PFSK-1 (cell line): ENCODE results near the gene UBE2L3.

Experiments used
- FOXP2 ChIP-seq: optimal IDR thresholded peaks from 2 replicates; pipeline ENCODE3; 2011; ENCODE audit warnings: borderline replicate concordance, control low read depth, inconsistent platforms; ENCODE audit not compliant: insufficient read depth; ENCODE audit errors: extremely low read length, extremely low read depth
- POLR2AphosphoS5 ChIP-seq: IDR thresholded peaks from 2 replicates; pipeline ENCODE4 v1.6.1; 2012; ENCODE audit warnings: low read depth, mild to moderate bottlenecking, control low read depth, low read length, moderate library complexity
- SIN3A ChIP-seq: IDR thresholded peaks from 2 replicates; pipeline ENCODE4 v1.6.1; 2012; ENCODE audit warnings: mild to moderate bottlenecking, low read length, moderate library complexity, borderline replicate concordance; ENCODE audit not compliant: insufficient read depth
- TAF1 ChIP-seq: IDR thresholded peaks from 2 replicates; pipeline ENCODE4 v1.6.1; 2012; ENCODE audit warnings: low read length, control low read depth, borderline replicate concordance; ENCODE audit not compliant: insufficient read depth
- TF ChIP-seq, protein P1 (sequence below), 2 experiments: IDR thresholded peaks; 2 replicates each; pipeline versions ENCODE4 v1.6.1 to v1.8.0; 2011 to 2012; ENCODE audit warnings: low read depth in 2 of 2, low read length in 2 of 2, control low read depth in 1 of 2, inconsistent platforms in 1 of 2, mild to moderate bottlenecking in 1 of 2, moderate library complexity in 1 of 2; ENCODE audit not compliant: insufficient read depth in 1 of 2

The UBE2L3 gene

DNA sequence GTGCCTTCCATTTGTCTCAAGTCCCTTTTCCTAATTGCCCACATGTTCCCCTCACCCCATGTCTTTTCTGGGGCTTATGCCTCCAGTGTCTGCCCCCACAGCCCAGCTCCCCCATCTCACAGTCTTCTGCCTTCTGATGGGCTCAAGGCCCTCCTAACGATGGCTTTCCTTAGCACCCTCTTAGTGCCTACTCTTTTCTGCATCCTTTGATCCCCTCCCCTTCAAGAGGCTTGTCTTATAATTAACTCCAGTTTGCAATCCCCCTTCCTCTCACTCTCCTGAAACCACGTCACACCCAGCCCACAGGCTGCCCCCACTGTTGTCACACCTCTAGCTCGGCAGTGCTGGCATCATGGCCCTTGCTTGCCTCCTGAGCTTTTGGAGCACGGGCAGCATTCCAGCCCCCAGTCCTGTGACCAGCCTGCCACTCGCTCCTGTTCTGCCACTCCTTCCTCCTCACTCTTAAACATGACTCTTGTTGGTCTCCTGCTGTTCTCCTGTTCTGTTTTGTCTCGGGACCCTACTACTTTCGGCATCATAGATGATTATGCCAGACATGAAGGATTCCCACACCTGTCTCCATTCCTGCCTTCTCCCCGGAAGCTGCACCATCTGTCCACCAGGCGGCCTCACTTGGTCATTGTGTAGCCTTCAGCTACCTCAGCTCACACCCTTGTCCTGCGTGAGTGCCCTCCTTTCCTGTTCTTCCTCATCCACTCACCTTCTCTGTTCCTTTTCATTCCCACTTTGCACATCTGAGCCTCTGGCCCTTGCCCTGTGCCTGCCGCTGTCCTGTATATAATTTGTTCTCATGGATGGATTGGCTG, 26.1 kb downstream of the UBE2L3 start:
- TF ChIP-seq, protein P1, sequence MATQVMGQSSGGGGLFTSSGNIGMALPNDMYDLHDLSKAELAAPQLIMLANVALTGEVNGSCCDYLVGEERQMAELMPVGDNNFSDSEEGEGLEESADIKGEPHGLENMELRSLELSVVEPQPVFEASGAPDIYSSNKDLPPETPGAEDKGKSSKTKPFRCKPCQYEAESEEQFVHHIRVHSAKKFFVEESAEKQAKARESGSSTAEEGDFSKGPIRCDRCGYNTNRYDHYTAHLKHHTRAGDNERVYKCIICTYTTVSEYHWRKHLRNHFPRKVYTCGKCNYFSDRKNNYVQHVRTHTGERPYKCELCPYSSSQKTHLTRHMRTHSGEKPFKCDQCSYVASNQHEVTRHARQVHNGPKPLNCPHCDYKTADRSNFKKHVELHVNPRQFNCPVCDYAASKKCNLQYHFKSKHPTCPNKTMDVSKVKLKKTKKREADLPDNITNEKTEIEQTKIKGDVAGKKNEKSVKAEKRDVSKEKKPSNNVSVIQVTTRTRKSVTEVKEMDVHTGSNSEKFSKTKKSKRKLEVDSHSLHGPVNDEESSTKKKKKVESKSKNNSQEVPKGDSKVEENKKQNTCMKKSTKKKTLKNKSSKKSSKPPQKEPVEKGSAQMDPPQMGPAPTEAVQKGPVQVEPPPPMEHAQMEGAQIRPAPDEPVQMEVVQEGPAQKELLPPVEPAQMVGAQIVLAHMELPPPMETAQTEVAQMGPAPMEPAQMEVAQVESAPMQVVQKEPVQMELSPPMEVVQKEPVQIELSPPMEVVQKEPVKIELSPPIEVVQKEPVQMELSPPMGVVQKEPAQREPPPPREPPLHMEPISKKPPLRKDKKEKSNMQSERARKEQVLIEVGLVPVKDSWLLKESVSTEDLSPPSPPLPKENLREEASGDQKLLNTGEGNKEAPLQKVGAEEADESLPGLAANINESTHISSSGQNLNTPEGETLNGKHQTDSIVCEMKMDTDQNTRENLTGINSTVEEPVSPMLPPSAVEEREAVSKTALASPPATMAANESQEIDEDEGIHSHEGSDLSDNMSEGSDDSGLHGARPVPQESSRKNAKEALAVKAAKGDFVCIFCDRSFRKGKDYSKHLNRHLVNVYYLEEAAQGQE (IDR thresholded peaks at IDR 0.05; ENCODE audit: insufficient read depth in 1 of 2, low read depth in 2 of 2, low read length in 2 of 2): no peak
- no peak for TF ChIP-seq SIN3A
- no peak for TF ChIP-seq POLR2AphosphoS5
- TF ChIP-seq FOXP2: no peak
- TF ChIP-seq TAF1: no peak

DNA sequence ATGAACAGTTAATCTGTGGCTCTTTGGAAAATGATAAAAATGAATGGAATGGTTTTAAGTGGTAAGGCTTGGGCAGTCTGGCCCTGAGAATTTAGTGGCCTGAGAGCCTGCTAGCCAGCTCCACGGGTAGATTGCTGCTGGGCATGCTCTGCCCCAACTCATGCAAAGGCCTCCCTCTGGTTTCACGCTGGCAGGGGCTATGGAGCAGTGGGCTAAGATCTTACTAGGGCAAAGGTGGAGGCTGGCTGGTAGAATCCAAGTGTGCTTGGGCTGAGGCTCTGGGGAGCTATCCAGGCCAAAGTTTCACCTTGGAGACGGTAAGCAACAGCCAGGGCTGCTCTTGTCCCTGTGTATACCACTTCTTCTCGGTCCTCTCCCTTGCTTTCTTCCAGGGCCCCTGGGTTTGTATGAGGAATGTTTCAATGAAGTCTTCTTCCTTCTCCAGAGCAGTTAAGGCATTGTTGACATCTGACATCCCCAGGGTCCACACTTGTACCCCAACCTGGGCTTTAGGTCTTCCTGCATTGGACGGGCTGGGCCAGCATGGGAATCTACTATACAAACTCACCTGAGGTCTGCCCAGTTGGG, 27.4 kb downstream of the UBE2L3 start:
- TF ChIP-seq POLR2AphosphoS5 (no peak), TAF1 (no peak), SIN3A (no peak), FOXP2 (no peak)
- TF ChIP-seq, protein P1 (IDR thresholded peaks at IDR 0.05; ENCODE audit: insufficient read depth in 1 of 2, low read depth in 2 of 2, low read length in 2 of 2): no peak

DNA sequence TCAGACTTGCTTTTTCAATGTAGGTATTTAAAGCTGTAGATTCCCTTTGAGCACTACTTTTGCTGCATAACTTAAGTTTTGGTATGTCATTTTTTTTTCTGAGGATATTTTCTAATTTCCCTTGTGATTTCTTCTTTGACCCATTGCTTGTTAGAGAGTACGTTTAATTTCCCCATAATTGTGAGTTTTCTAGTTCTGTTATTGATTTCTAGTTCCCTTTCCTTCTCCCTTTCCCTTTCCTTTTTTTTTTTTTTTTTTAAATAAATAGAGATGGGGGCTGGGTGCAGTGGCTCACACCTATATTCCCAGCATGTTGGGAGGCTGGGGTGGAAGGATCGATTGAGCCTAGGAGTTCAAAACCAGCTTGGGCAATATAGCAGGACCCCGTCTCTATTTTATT, 30.8 kb downstream of the UBE2L3 start:
- no peak for TF ChIP-seq FOXP2
- no peak for TF ChIP-seq TAF1
- TF ChIP-seq SIN3A: no peak
- TF ChIP-seq POLR2AphosphoS5: no peak
- TF ChIP-seq, protein P1 (IDR thresholded peaks at IDR 0.05; ENCODE audit: insufficient read depth in 1 of 2, low read depth in 2 of 2, low read length in 2 of 2): no peak

DNA sequence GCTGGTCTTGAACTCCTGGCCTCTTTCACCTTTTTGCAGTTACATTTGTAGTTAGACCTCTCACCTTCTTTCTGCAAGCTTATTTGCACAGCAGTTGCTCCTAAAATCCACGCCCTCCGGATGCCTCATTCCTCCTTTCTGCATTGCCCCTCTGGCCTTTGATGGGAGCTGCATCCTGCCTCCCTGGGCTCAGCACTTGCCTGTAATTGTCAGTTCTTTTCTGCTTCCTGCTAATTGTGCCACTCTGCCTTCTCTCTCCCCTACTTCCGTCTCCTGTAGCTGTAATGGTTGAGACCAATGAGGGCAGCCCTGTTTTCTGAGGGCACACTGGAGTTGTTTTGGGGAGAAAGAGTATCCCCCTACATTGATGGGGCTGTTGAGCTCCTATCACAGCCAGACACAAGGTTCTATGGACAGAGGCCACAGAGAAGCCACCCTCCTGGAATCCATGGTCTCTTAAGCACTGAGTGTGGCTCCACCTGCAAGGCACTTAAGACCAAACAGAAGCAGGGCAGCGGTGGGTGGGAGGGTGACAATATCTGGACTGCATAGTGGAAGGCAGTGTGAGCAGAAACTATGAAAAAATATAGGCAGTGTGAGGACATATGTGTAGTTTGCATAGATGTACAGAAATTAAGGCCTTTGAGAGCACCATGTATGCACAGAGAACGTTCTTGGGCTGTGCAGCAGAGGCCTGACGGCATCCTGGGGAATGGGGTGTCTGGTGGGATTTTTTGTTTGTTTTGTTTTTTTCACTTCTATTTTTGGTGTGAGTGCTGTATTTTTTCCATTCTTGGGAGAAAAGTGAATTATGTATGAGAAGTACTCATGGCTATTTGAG, 31.8 kb downstream of the UBE2L3 start:
- TF ChIP-seq SIN3A (no peak), POLR2AphosphoS5 (no peak), FOXP2 (no peak), TAF1 (no peak)
- TF ChIP-seq, protein P1 (IDR thresholded peaks at IDR 0.05; ENCODE audit: insufficient read depth in 1 of 2, low read depth in 2 of 2, low read length in 2 of 2): no peak
